Breast epithelium (tissue), 4 donors: ENCODE measurements around the gene ATG2A. TPM values are rescaled to one million over a fixed set of nuclear protein-coding genes. Genes with fewer than 3 reads are reported as not detected.

Source experiments
- DNase-seq, 2 donors: peaks; one replicate each; pipeline ENCODE4 v3.0.0-alpha.2; 2019; ENCODE audit warnings: low spot score in 2 of 2
- H3K27ac ChIP-seq, 2 donors: fragments of 200-600 bp; sonication (generic) in 1 of 2; one replicate each; pipeline ENCODE4 v1.5.1; 2016 to 2019; ENCODE audit warnings: mild to moderate bottlenecking in 1 of 2
- H3K27me3 ChIP-seq, 2 donors: fragments of 200-600 bp; sonication (generic) in 1 of 2; one replicate each; pipeline versions ENCODE4 v1.5.1 to v1.6.0; 2017 to 2019; ENCODE audit warnings: control low read depth in 1 of 2, mild to moderate bottlenecking in 1 of 2
- H3K36me3 ChIP-seq: fragments of 200-600 bp; one replicate; pipeline ENCODE4 v1.5.1; 2019
- H3K4me1 ChIP-seq, 2 donors: fragments of 200-600 bp; sonication (generic); one replicate each; pipeline ENCODE4 v1.5.1; 2016 to 2019; ENCODE audit warnings: control low read depth in 1 of 2
- H3K4me3 ChIP-seq, 3 donors: fragments of 200-600 bp; sonication (generic); 1 replicate in 2 of 3; 2 replicates in 1 of 3; pipeline ENCODE4 v1.5.1; 2016 to 2019; ENCODE audit warnings: mild to moderate bottlenecking in 3 of 3, moderate library complexity in 2 of 3
- H3K9me3 ChIP-seq, 2 donors: fragments of 200-600 bp; sonication (generic) in 1 of 2; one replicate each; pipeline ENCODE4 v1.5.1; 2016 to 2019; ENCODE audit warnings: control low read depth in 1 of 2
- POLR2A ChIP-seq: fragments of 450-650 bp; IDR thresholded peaks from one replicate; pipeline ENCODE4 v1.6.1; 2016; ENCODE audit warnings: antibody characterized with exemption, mild to moderate bottlenecking, moderate library complexity
- POLR2AphosphoS5 ChIP-seq, 3 donors: sonication (generic); formaldehyde crosslinking; IDR thresholded peaks; one replicate each; pipeline ENCODE4 v1.6.1; 2017; ENCODE audit warnings: antibody characterized with exemption in 3 of 3
- intact Hi-C: fragments of 100-400 bp; cut with DNase I; formaldehyde crosslinking; loops from one replicate; pipeline ENCODE4 v1.15.1; 2023; ENCODE audit warnings: low total_unique reads
- total RNA-seq, 3 donors: library from RNA; depleted of rRNA; stranded (reverse); fragments of >200 nt; gene quantifications; one replicate each; pipeline ENCODE4 v1.1.0, GENCODE V29; 2016
- TF ChIP-seq, protein P1 (sequence below), 3 donors: fragments of 450-650 bp; IDR thresholded peaks; one replicate each; pipeline ENCODE4 v1.5.1; 2016 to 2017; ENCODE audit warnings: antibody characterized with exemption in 3 of 3, mild to moderate bottlenecking in 3 of 3, moderate library complexity in 3 of 3

ATG2A gene
- total RNA-seq, 3 donors from 2014 or later: 20.0 to 22.1 (median 21.2) TPM

DNA sequence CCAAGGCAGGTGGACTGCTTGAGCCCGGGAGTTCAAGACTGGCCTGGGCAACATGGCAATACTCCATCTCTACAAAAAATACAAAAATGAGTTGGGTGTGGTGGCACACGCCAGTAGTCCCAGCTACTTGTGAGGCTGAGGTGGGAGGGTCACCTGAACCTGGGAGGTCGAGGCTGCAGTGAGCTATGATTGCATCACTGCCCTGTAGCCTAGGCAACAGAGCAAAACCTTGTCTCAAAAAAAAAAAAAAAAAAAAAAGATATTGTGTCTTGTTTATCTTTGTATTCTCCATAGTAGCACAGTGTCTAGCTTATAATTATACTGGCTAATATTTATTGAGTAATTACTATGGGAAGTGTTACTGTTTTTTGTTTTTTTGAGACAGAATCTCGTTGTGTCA, 34.5 kb upstream of the ATG2A start:
- H3K9me3 ChIP-seq: no peaks in the 10 kb centered on the region
- no peak overlapping the region for H3K4me3 ChIP-seq
- H3K27me3 ChIP-seq: no peaks in the 10 kb centered on the region
- intact Hi-C loops: no loop called here
- no peaks in the 10 kb centered on the region for H3K36me3 ChIP-seq
- no peak overlapping the region for H3K27ac ChIP-seq
- no peaks in the 10 kb centered on the region for H3K4me1 ChIP-seq
- no peak for TF ChIP-seq POLR2A
- no peak for TF ChIP-seq POLR2AphosphoS5 (IDR thresholded peaks at IDR 0.05)
- TF ChIP-seq, protein P1, sequence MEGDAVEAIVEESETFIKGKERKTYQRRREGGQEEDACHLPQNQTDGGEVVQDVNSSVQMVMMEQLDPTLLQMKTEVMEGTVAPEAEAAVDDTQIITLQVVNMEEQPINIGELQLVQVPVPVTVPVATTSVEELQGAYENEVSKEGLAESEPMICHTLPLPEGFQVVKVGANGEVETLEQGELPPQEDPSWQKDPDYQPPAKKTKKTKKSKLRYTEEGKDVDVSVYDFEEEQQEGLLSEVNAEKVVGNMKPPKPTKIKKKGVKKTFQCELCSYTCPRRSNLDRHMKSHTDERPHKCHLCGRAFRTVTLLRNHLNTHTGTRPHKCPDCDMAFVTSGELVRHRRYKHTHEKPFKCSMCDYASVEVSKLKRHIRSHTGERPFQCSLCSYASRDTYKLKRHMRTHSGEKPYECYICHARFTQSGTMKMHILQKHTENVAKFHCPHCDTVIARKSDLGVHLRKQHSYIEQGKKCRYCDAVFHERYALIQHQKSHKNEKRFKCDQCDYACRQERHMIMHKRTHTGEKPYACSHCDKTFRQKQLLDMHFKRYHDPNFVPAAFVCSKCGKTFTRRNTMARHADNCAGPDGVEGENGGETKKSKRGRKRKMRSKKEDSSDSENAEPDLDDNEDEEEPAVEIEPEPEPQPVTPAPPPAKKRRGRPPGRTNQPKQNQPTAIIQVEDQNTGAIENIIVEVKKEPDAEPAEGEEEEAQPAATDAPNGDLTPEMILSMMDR (IDR thresholded peaks at IDR 0.05): no peak
- no peak for DNase-seq

DNA sequence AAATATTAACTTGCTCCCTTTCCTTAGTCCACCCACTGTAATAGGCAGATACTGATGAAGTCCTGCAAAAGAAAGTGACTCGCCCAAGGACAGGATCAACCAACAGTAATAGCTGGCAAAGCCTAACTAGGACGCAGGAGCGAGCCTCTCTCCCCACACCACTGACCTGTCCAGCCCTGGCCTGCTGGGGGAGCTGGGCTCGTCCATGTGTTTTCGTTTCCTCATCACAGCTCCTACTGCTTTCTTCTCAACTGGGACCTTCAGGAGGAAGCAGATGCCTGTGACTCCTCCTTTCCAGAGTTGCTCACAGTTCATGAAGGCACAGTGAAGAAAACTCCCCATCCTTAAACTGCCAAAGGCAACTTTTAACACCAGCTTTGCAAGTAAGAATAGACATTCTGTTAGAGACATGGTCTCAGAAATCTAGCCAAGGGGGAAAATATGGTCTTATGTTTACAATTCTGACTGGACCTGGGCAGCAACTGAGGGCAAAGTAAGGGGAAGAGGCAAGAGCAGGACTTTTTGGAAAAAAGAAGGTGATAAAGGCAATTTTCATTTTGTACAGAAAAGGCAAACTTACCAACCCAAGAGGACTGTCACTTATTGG, 30.3 kb upstream of the ATG2A start:
- no peak overlapping the region for H3K27ac ChIP-seq
- H3K4me1 ChIP-seq: no peaks in the 10 kb centered on the region
- no peaks in the 10 kb centered on the region for H3K27me3 ChIP-seq
- no peaks in the 10 kb centered on the region for H3K9me3 ChIP-seq
- H3K4me3 ChIP-seq: no peak overlapping the region
- no peak for TF ChIP-seq POLR2AphosphoS5 (IDR thresholded peaks at IDR 0.05)
- DNase-seq: no peak
- intact Hi-C loops: loop anchor here (10.0 kb wide), 1 partner anchor 47 kb away; the partner anchor contains the start of gene BATF2
- H3K36me3 ChIP-seq: no peaks in the 10 kb centered on the region

GRCh38 chr11:64936539-64936938, 19.5 kb upstream of the ATG2A start:
- H3K4me3 ChIP-seq: no peak overlapping the region
- TF ChIP-seq, protein P1 (IDR thresholded peaks at IDR 0.05): no peak
- TF ChIP-seq POLR2A (no peak), POLR2AphosphoS5 (IDR thresholded peaks at IDR 0.05) (no peak)
- intact Hi-C loops: no loop called here
- no peaks in the 10 kb centered on the region for H3K9me3 ChIP-seq
- H3K27me3 ChIP-seq: no peaks in the 10 kb centered on the region
- no peaks in the 10 kb centered on the region for H3K36me3 ChIP-seq
- DNase-seq: no peak
- H3K27ac ChIP-seq: no peak overlapping the region
- no peaks in the 10 kb centered on the region for H3K4me1 ChIP-seq

DNA sequence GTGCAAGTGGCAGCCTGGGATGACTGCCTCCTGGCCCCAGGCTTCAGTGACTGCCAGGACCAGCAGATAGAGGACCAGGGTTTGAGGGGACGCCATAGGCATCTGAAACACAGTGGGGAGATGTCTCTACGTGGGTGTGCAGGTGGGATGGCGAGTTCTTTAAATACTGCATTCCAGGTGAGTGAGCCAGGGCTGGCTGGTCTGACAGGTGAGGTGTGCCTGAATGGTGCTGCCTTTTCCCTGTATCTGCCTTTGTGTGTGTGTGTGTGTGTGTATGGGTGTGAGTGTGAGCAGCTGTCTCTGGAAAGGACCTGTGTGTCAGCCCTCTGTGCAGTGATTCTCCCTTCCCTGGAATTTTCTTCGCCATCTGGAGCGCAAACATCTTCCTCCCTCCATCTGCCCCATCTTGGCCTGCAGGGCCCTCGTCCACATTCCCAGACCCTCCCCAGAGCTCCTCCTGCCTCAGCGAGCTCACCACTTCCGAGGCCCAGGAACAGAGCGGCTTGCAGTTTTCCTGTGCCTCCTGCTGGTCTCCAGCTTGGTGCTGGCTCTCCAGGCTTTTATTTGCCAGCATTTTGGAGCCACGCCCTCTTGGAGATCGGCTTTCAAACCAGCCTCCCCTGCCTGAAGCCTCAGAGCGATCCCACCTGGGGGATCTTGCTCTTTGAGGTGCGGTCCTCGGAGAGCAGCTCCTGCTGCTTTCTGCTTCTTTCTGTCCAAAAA, 18.5 kb upstream of the ATG2A start, which contains the start of gene GPHA2:
Gene GPHA2 (minus strand): TSS at position 535 of the 723 bp plus-strand sequence. CDS start 433 bp downstream, at position 102.
- intact Hi-C loops: no loop called here
- no peak within 1 kb of the TSS for H3K4me3 ChIP-seq
- H3K9me3 ChIP-seq: no peaks in the 10 kb centered on the region
- no peak within 1 kb of the TSS for H3K27ac ChIP-seq
- DNase-seq: no peak
- H3K27me3 ChIP-seq: no peaks in the 10 kb centered on the region
- no peaks in the 10 kb centered on the region for H3K4me1 ChIP-seq
- TF ChIP-seq POLR2A: no peak
- H3K36me3 ChIP-seq: peaks cover 4% of the 10 kb centered on the region

GRCh38 chr11:64934682-64935358, 17.8 kb upstream of the ATG2A start:
- DNase-seq: no peak
- Histone ChIP-seq H3K4me1 (no peaks in the 10 kb centered on the region), H3K27me3 (no peaks in the 10 kb centered on the region), H3K36me3 (peaks cover 4% of the 10 kb centered on the region), H3K9me3 (no peaks in the 10 kb centered on the region), H3K27ac (no peak overlapping the region), H3K4me3 (no peak overlapping the region)
- no peak for TF ChIP-seq POLR2AphosphoS5 (IDR thresholded peaks at IDR 0.05)
- TF ChIP-seq POLR2A: no peak
- TF ChIP-seq, protein P1 (IDR thresholded peaks at IDR 0.05): no peak
- intact Hi-C loops: no loop called here
